SW 1271 (cell line): ENCODE data around the gene ZNRF1.

ENCODE experiments used
- DNase-seq, 2 experiments: peaks; one replicate each; lab custom pipeline; 2025; lab: John Stamatoyannopoulos, UW

ZNRF1 gene

GRCh38 chr16:75097941-75098901 lies 99.4 kb downstream of the ZNRF1 start:
- DNase-seq = no peak

GRCh38 chr16:75099075-75099667 lies 100.3 kb downstream of the ZNRF1 start:
- no peak for DNase-seq

- peak in 1 of 2 experiments; percentile 35 for DNase-seq
Measured at GRCh38 chr16:75099738-75100602, 101.1 kb downstream of the ZNRF1 start.

GRCh38 chr16:75100603-75100990 lies 101.8 kb downstream of the ZNRF1 start:
- DNase-seq = no peak

GRCh38 chr16:75101635-75102034 lies 102.8 kb downstream of the ZNRF1 start:
- no peak for DNase-seq

GRCh38 chr16:75102595-75102994 lies 103.8 kb downstream of the ZNRF1 start:
- DNase-seq = no peak

GRCh38 chr16:75103994-75104393 lies 105.2 kb downstream of the ZNRF1 start:
- DNase-seq = no peak

- no peak for DNase-seq
Measured at GRCh38 chr16:75104836-75105235, 106.0 kb downstream of the ZNRF1 start.

- no peak for DNase-seq
Measured at GRCh38 chr16:75105306-75106061, 106.7 kb downstream of the ZNRF1 start.

- no peak for DNase-seq
Measured at GRCh38 chr16:75106351-75107274, 107.8 kb downstream of the ZNRF1 start.

- DNase-seq = no peak
Measured at GRCh38 chr16:75107505-75107904, 108.7 kb downstream of the ZNRF1 start.

- peak; percentile 33 to 45 for DNase-seq
Measured at GRCh38 chr16:75108792-75109731, 110.2 kb downstream of the ZNRF1 start.

GRCh38 chr16:75109732-75110243 lies 111.0 kb downstream of the ZNRF1 start:
- DNase-seq = no peak

- peak; percentile 70 to 74 for DNase-seq
Measured at GRCh38 chr16:75110637-75111513, 112.1 kb downstream of the ZNRF1 start.

- no peak for DNase-seq
Measured at GRCh38 chr16:75111514-75111940, 112.7 kb downstream of the ZNRF1 start.

GRCh38 chr16:75111961-75112733 lies 113.3 kb downstream of the ZNRF1 start:
- DNase-seq = no peak
